Endothelial cell of umbilical vein (primary cell): ENCODE measurements around the gene KANSL1L. TPM values are rescaled to one million over a fixed set of nuclear protein-coding genes. Genes with fewer than 3 reads are reported as not detected.

Experiments
- BruUV-seq: library from RNA; stranded (reverse); fragments of 400-500 nt; replicated peaks from 2 replicates; lab custom pipeline; 2021; lab: Mats Ljungman, UMichigan
- CTCF ChIA-PET: fragments of 300-600, 350-600 bp; sonication (Branson Sonifier 250); formaldehyde crosslinking; loops from one replicate; lab custom pipeline; 2021; ENCODE audit warnings: antibody characterized with exemption, inconsistent platforms; lab: Charles Lee
- POLR2A ChIA-PET: fragments of 300-600, 350-600 bp; sonication (Branson Sonifier 250); formaldehyde crosslinking; loops from one replicate; lab custom pipeline; 2021; ENCODE audit warnings: antibody characterized with exemption, inconsistent platforms; lab: Charles Lee
- DNase-seq: peaks from one replicate; pipeline ENCODE4 v3.0.0-alpha.2; 2011; ENCODE audit warnings: low read depth, low spot score
- FAIRE-seq: peaks from 2 replicates; lab custom pipeline; 2011; peaks lifted over from hg19 to GRCh38; lab: Jason Lieb, UNC
- H2AFZ ChIP-seq: 2 replicates; pipeline ENCODE4 v1.6.0; 2012; ENCODE audit warnings: low read depth, low read length, control low read depth, inconsistent platforms
- H3K27ac ChIP-seq: 2 replicates; pipeline ENCODE4 v1.5.1; 2011; ENCODE audit warnings: low read depth, mild to moderate bottlenecking, control low read depth, low read length, moderate library complexity; ENCODE audit not compliant: insufficient read depth
- H3K27me3 ChIP-seq, 2 experiments: 2 replicates each; pipeline versions ENCODE4 v1.6.0 to v1.6.1; 2011; ENCODE audit warnings: low read length in 2 of 2, mixed read lengths in 1 of 2; ENCODE audit not compliant: control insufficient read depth in 2 of 2, insufficient read depth in 2 of 2
- H3K36me3 ChIP-seq, 2 experiments: 2 replicates in 1 of 2; 3 replicates in 1 of 2; pipeline ENCODE4 v1.5.1; 2011; ENCODE audit warnings: low read length in 2 of 2, mild to moderate bottlenecking in 1 of 2, moderate library complexity in 1 of 2; ENCODE audit not compliant: control insufficient read depth in 2 of 2, insufficient read depth in 2 of 2; ENCODE audit errors: extremely low read depth in 1 of 2
- H3K4me1 ChIP-seq: 3 replicates; pipeline ENCODE4 v1.5.1; 2011; ENCODE audit warnings: mild to moderate bottlenecking, low read length; ENCODE audit not compliant: control insufficient read depth, insufficient read depth; ENCODE audit errors: extremely low read depth
- H3K4me2 ChIP-seq: 2 replicates; pipeline ENCODE4 v1.6.1; 2011; ENCODE audit warnings: low read length, control low read depth, mixed read lengths; ENCODE audit not compliant: insufficient read depth
- H3K4me3 ChIP-seq, 3 experiments: fragments of 200-600 bp in 1 of 3; sonication (generic), shearing (Covaris generic) in 1 of 3; replicated peaks in 1 of 3; 2 replicates each; pipeline ENCODE4 v1.5.1; 2011 to 2016; ENCODE audit warnings: control low read depth in 3 of 3, low read length in 3 of 3, mild to moderate bottlenecking in 2 of 3, inconsistent platforms in 1 of 3, low read depth in 1 of 3, moderate library complexity in 1 of 3; ENCODE audit not compliant: insufficient read depth in 1 of 3
- H3K79me2 ChIP-seq: 2 replicates; pipeline ENCODE4 v1.6.0; 2012; ENCODE audit warnings: low read length, inconsistent platforms; ENCODE audit not compliant: control insufficient read depth, insufficient read depth
- H3K9ac ChIP-seq: replicated peaks from 2 replicates; pipeline ENCODE3; 2011; ENCODE audit warnings: low read length, control low read depth; ENCODE audit not compliant: insufficient read depth; ENCODE audit errors: extremely low read depth
- H3K9me1 ChIP-seq: replicated peaks from 3 replicates; pipeline ENCODE4 v1.6.0; 2011; ENCODE audit warnings: mild to moderate bottlenecking, low read length; ENCODE audit not compliant: control insufficient read depth, insufficient read depth; ENCODE audit errors: extremely low read depth
- H3K9me3 ChIP-seq: replicated peaks from 2 replicates; pipeline ENCODE4 v1.5.1; 2012; ENCODE audit warnings: low read length, inconsistent platforms; ENCODE audit not compliant: control insufficient read depth, insufficient read depth
- H4K20me1 ChIP-seq: replicated peaks from 2 replicates; pipeline ENCODE3; 2011; ENCODE audit warnings: mild to moderate bottlenecking, low read length; ENCODE audit not compliant: control insufficient read depth, insufficient read depth; ENCODE audit errors: extremely low read depth
- CTCF ChIP-seq, 2 donors: IDR thresholded peaks; 1 replicate in 1 of 2; 2 replicates in 1 of 2; pipeline ENCODE4 v1.5.1; 2011; ENCODE audit warnings: low read length in 2 of 2, mild to moderate bottlenecking in 2 of 2, moderate library complexity in 2 of 2, control low read depth in 1 of 2, inconsistent platforms in 1 of 2, low read depth in 1 of 2; ENCODE audit not compliant: insufficient read depth in 1 of 2; ENCODE audit errors: extremely low read depth in 1 of 2
- EZH2 ChIP-seq: IDR thresholded peaks from 2 replicates; pipeline ENCODE4 v1.6.1; 2012; ENCODE audit warnings: borderline replicate concordance, low read depth, mild to moderate bottlenecking, moderate library complexity, low read length, inconsistent platforms; ENCODE audit not compliant: severe bottlenecking
- FOS ChIP-seq: IDR thresholded peaks from 2 replicates; pipeline ENCODE4 v1.6.1; 2011; ENCODE audit warnings: mild to moderate bottlenecking, low read length, moderate library complexity, borderline replicate concordance; ENCODE audit not compliant: insufficient read depth
- GATA2 ChIP-seq: IDR thresholded peaks from 2 replicates; pipeline ENCODE4 v1.7.0; 2011; ENCODE audit warnings: low read depth, mild to moderate bottlenecking, moderate library complexity, mixed read lengths, low read length; ENCODE audit not compliant: insufficient read length, insufficient read depth
- JUN ChIP-seq: IDR thresholded peaks from 2 replicates; pipeline ENCODE4 v1.6.1; 2011; ENCODE audit warnings: borderline replicate concordance, low read depth; ENCODE audit not compliant: insufficient read length, insufficient read depth
- MAX ChIP-seq: IDR thresholded peaks from 2 replicates; pipeline ENCODE4 v1.6.1; 2011; ENCODE audit not compliant: insufficient read depth, insufficient read length
- MYC ChIP-seq: IDR thresholded peaks from one replicate; pipeline ENCODE4 v1.6.1; 2011; ENCODE audit warnings: mild to moderate bottlenecking, low read depth, low read length
- POLR2A ChIP-seq: IDR thresholded peaks from 2 replicates; pipeline ENCODE4 v1.6.1; 2012; ENCODE audit warnings: low read depth, mild to moderate bottlenecking, control low read depth, low read length
- POLR2AphosphoS5 ChIP-seq: IDR thresholded peaks from 2 replicates; pipeline ENCODE4 v1.6.1; 2012; ENCODE audit warnings: low read depth, mild to moderate bottlenecking, control low read depth, low read length, moderate library complexity; ENCODE audit not compliant: insufficient read depth
- dilution Hi-C: fragments of 300-500 bp; cut with MboI; formaldehyde crosslinking; loops from one replicate; pipeline ENCODE4 v1.15.0; 2019; ENCODE audit warnings: low sequenced_read_pairs; ENCODE audit not compliant: extremely low pct_ligation_motif_present
- intact Hi-C: fragments of 100-400 bp; cut with micrococcal nuclease; formaldehyde crosslinking; loops from one replicate; pipeline ENCODE4 v1.10.0; 2022
- polyA plus RNA-seq, 4 experiments: library from polyadenylated mRNA; depleted of rRNA in 3 of 4; stranded (reverse) in 3 of 4; unstranded in 1 of 4; fragments of >200 nt; gene quantifications; 2 replicates each; pipeline versions ENCODE4 v1.2.1 to v1.2.3, GENCODE V29; 2011 to 2012; ENCODE audit warnings: missing spikeins in 1 of 4
- total RNA-seq: library from RNA; stranded (reverse); gene quantifications from 2 replicates; pipeline ENCODE4 v1.2.3, GENCODE V29; 2021

KANSL1L gene
- total and polyA plus RNA-seq, 2 donors (not counting 3 experiments of a cell fraction or from before 2014, with no cell fraction given), result 4.3 to 14.0 TPM

- H3K79me2 ChIP-seq, result no peaks in the 10 kb centered on the region
- BruUV-seq, result no TSS peak
- H3K27ac ChIP-seq, result no peak overlapping the region
- no peaks in the 10 kb centered on the region for H3K9me1 ChIP-seq
- no peak overlapping the region for H3K9ac ChIP-seq
- CTCF ChIA-PET, result no interaction called here
- H3K4me2 ChIP-seq, result no peak overlapping the region
- peaks cover 3 to 11% of the 10 kb centered on the region in 2 experiments for H3K36me3 ChIP-seq
- intact Hi-C loops, result no loop called here
- POLR2A ChIA-PET, result no interaction called here
- no peak overlapping the region for H2AFZ ChIP-seq
- no peak for DNase-seq
- TF ChIP-seq GATA2, result no peak
- no peak for TF ChIP-seq FOS
- no peak for TF ChIP-seq POLR2AphosphoS5
- TF ChIP-seq POLR2A, result no peak
- no peak for TF ChIP-seq MYC
- no peak for FAIRE-seq
- no peaks in the 10 kb centered on the region for H3K4me1 ChIP-seq
- no peaks in the 10 kb centered on the region for H3K27me3 ChIP-seq
- no peaks in the 10 kb centered on the region for H3K9me3 ChIP-seq
- dilution Hi-C loops, result no loop called here
- H3K4me3 ChIP-seq, result no peak overlapping the region
- no peaks in the 10 kb centered on the region for H4K20me1 ChIP-seq
These were observed 143.0 kb downstream of the KANSL1L start for GRCh38 chr2:210028178-210028577.

- ChIA-PET CTCF (no interaction called here), POLR2A (no interaction called here)
- Histone ChIP-seq H3K36me3 (peaks cover 4 to 11% of the 10 kb centered on the region in 2 experiments), H3K9ac (no peak overlapping the region), H2AFZ (no peak overlapping the region), H3K4me2 (no peak overlapping the region), H3K4me1 (no peaks in the 10 kb centered on the region), H3K27me3 (no peaks in the 10 kb centered on the region), H3K4me3 (no peak overlapping the region), H3K9me1 (no peaks in the 10 kb centered on the region), H3K27ac (no peak overlapping the region), H3K79me2 (no peaks in the 10 kb centered on the region), H4K20me1 (no peaks in the 10 kb centered on the region), H3K9me3 (no peaks in the 10 kb centered on the region)
- no TSS peak for BruUV-seq
- dilution Hi-C loops (no loop called here), intact Hi-C loops (no loop called here)
- FAIRE-seq (no peak), DNase-seq (no peak)
- TF ChIP-seq POLR2AphosphoS5 (no peak), MYC (no peak), EZH2 (no peak), FOS (no peak), POLR2A (no peak), CTCF (IDR thresholded peaks at IDR 0.05; ENCODE audit: extremely low read depth in 1 of 2, insufficient read depth in 1 of 2, low read depth in 1 of 2, low read length in 2 of 2) (no peak), MAX (no peak), JUN (no peak), GATA2 (no peak)
These were observed 143.6 kb downstream of the KANSL1L start for GRCh38 chr2:210027608-210028007.
